ENCODE measurements around the gene MYL3. TPM values are rescaled to one million over a fixed set of nuclear protein-coding genes. Genes with fewer than 3 reads are reported as not detected.

MYL3 gene
- total RNA-seq, 1 donor: 1.7 TPM

DNA sequence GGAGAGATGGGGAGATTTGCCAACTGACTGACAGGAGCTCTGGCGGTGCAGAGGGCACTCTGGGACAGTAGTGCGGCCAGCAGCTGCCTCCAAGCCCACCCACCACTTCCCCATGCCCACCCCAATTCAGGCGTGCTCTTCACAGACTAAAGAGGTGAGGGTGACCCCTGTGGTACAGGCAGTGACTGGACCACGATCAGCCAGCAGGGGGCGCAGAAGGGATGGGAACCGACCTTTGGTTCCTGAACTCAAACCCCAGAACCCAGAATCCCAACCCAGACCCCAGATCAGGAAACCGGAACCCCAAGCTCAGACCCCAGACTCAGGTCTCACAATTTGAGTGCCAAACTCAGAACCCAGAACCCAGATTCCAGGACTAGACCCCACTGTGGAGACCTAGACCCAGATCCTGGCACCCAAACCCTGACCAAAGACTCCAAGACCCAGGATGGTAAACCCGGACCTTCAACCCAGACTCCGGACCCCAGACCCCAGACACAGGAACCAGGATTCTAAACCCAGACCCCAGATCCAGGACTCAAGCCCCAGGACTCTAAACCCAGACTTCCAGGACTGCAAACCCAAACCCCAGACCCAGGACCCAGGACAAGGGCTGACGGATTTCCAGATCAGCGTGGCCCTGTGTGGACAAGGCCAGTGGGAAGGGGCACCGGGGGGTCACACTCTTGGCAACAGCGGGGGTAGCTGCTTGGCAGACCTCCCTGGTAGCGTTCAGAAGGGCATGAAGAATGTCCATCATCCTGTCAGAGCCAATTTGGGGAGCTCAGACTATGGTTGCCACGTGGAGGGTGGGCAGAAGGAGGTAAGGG lies 3.7 kb upstream of the MYL3 start:
- DNase-seq (ENCODE audit: low read depth): peak; percentile 47
- TF ChIP-seq, protein P1, sequence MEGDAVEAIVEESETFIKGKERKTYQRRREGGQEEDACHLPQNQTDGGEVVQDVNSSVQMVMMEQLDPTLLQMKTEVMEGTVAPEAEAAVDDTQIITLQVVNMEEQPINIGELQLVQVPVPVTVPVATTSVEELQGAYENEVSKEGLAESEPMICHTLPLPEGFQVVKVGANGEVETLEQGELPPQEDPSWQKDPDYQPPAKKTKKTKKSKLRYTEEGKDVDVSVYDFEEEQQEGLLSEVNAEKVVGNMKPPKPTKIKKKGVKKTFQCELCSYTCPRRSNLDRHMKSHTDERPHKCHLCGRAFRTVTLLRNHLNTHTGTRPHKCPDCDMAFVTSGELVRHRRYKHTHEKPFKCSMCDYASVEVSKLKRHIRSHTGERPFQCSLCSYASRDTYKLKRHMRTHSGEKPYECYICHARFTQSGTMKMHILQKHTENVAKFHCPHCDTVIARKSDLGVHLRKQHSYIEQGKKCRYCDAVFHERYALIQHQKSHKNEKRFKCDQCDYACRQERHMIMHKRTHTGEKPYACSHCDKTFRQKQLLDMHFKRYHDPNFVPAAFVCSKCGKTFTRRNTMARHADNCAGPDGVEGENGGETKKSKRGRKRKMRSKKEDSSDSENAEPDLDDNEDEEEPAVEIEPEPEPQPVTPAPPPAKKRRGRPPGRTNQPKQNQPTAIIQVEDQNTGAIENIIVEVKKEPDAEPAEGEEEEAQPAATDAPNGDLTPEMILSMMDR (IDR thresholded peaks at IDR 0.05; ENCODE audit: insufficient read depth, low read depth, low read length): peak; percentile 93
- no peak overlapping the region for H3K4me3 ChIP-seq (ENCODE audit: low read depth, low read length)

DNA sequence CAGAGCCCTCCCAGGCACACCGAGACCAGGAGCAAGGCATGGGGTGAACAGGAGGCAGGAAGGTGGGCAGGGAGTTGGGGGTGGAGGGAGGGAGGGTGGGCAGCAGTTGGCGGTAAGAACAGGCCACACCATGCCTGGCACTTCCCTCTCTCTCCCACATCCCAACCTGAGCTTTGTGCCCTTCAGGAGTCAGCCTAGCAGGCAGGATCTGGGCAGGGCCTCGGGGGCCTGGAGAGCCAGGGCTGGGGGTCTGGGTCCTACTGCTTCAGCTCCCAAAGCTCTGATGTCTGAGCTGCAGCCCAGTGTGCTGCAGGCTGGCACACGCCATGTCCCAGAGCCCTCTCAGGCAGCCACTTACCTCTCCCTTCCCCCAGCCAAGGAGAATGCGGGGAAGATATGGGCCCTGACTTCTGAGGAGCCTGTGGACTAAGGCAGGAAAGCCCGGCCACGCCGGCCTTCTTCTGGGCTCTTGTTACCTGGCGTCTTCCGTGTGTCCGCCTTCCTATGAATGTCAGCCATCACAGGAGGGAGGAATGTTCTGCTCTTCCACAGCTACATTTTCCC lies 2.9 kb upstream of the MYL3 start:
- no peak for DNase-seq (ENCODE audit: low read depth)
- TF ChIP-seq, protein P1 (IDR thresholded peaks at IDR 0.05; ENCODE audit: insufficient read depth, low read depth, low read length): no peak
- no peak overlapping the region for H3K4me3 ChIP-seq (ENCODE audit: low read depth, low read length)

DNA sequence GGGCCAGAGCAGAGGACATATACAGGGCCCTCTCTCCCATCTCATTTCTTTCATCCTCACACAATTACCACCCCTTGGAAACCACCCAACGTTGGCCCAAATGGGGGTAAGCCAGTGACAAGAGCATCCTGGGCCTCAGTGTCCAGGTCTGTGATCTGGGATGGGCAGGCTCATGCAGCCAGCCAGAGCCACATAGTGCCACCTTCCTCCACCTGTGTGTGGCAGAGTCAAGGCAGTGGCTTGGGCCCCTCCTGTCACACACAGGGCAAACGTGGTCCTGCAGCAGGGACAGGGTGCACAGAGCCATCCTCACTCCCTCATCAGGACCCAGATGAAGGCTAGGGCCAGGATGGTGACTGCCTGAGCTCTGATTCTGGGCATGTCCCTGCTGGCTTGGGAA lies 2.3 kb upstream of the MYL3 start:
- no peak for DNase-seq (ENCODE audit: low read depth)
- TF ChIP-seq, protein P1 (IDR thresholded peaks at IDR 0.05; ENCODE audit: insufficient read depth, low read depth, low read length): no peak
- H3K4me3 ChIP-seq (ENCODE audit: low read depth, low read length): no peak overlapping the region

- peak; percentile 85 for DNase-seq (ENCODE audit: low read depth)
- TF ChIP-seq, protein P1 (IDR thresholded peaks at IDR 0.05; ENCODE audit: insufficient read depth, low read depth, low read length): no peak
- H3K4me3 ChIP-seq (ENCODE audit: low read depth, low read length): no peak overlapping the region
These were observed 1.8 kb upstream of the MYL3 start for GRCh38 chr3:46865031-46865507.

GRCh38 chr3:46864061-46864881 lies 1.0 kb upstream of the MYL3 start:
- H3K4me3 ChIP-seq (ENCODE audit: low read depth, low read length): no peak overlapping the region
- no peak for DNase-seq (ENCODE audit: low read depth)
- TF ChIP-seq, protein P1 (IDR thresholded peaks at IDR 0.05; ENCODE audit: insufficient read depth, low read depth, low read length): no peak

DNA sequence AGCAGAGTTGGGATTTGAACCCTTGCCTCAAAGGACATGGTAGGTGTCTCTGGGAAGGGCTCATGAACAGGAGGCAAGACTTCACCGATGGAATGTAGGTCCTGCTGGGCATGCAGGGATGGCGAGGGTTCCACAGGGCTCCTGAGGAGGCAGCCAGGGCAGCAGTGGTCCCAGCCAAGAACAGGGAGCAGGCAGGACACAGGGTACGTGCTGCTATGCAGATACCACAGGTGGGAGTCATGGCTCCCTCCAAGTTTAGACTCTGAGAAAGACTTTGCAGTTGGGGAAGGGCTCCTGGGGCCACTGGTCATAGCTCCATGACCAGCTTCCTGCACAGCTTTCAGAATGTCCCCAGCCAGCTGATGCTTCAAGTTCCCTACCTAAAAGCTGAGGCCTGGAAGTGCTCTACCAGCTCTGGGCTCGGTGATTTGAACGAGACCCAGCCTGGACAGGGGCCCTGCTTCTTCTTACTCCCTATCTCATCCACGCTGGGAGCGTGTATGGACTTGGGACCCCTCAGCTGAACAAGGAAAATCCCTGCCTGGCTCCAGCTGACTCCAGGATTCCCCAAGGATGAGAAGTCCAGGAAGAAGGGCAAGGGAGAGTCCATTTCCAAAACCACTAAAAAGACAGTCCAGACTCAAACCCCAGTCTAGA lies 747 bp downstream of the MYL3 start:
- TF ChIP-seq, protein P1 (IDR thresholded peaks at IDR 0.05; ENCODE audit: insufficient read depth, low read depth, low read length): no peak
- no peak for DNase-seq (ENCODE audit: low read depth)
- no peak overlapping the region for H3K4me3 ChIP-seq (ENCODE audit: low read depth, low read length)

Measured in fibroblast of villous mesenchyme (primary cell).